WTC11 (cell line): ENCODE measurements around the gene RFPL4A.

ENCODE experiments used
- CTCF ChIP-seq: fragments of 200-600 bp; IDR thresholded peaks from 2 replicates; pipeline ENCODE4 v1.8.0; 2022; ENCODE audit warnings: antibody characterized with exemption
- FOXK1 ChIP-seq: sonication (generic); formaldehyde crosslinking; IDR thresholded peaks from 2 replicates; pipeline ENCODE4 v1.8.0; 2022; ENCODE audit warnings: mild to moderate bottlenecking, moderate library complexity, missing genetic modification reagents
- JUN ChIP-seq: sonication (generic); formaldehyde crosslinking; IDR thresholded peaks from 2 replicates; pipeline ENCODE4 v1.8.0; 2023; ENCODE audit warnings: mild to moderate bottlenecking, missing genetic modification reagents
- KAT7 ChIP-seq: sonication (generic); formaldehyde crosslinking; IDR thresholded peaks from 2 replicates; pipeline ENCODE4 v1.8.1; 2023; ENCODE audit warnings: missing genetic modification reagents, mild to moderate bottlenecking, borderline replicate concordance
- NR2C2 ChIP-seq: sonication (generic); formaldehyde crosslinking; IDR thresholded peaks from 2 replicates; pipeline ENCODE4 v1.8.0; 2022; ENCODE audit warnings: mild to moderate bottlenecking, missing genetic modification reagents
- RELA ChIP-seq: sonication (generic); formaldehyde crosslinking; IDR thresholded peaks from 2 replicates; pipeline ENCODE4 v1.8.1; 2022; ENCODE audit warnings: missing genetic modification reagents, mild to moderate bottlenecking, borderline replicate concordance
- SMAD3 ChIP-seq: sonication (generic); formaldehyde crosslinking; IDR thresholded peaks from 2 replicates; pipeline ENCODE4 v1.8.0; 2022; ENCODE audit warnings: missing genetic modification reagents, mild to moderate bottlenecking, borderline replicate concordance
- SP1 ChIP-seq: sonication (generic); formaldehyde crosslinking; conservative IDR thresholded peaks from 2 replicates; pipeline ENCODE4 v1.8.1; 2022; ENCODE audit warnings: missing genetic modification reagents
- ZNF138 ChIP-seq: sonication (generic); formaldehyde crosslinking; conservative IDR thresholded peaks from 2 replicates; pipeline ENCODE4 v1.8.1; 2022; ENCODE audit warnings: mild to moderate bottlenecking, moderate library complexity, missing genetic modification reagents
- ZNF232 ChIP-seq: sonication (generic); formaldehyde crosslinking; IDR thresholded peaks from 2 replicates; pipeline ENCODE4 v1.8.0; 2022; ENCODE audit warnings: mild to moderate bottlenecking, missing genetic modification reagents
- ZNF512 ChIP-seq: sonication (generic); formaldehyde crosslinking; IDR thresholded peaks from 2 replicates; pipeline ENCODE4 v1.8.1; 2022; ENCODE audit warnings: missing genetic modification reagents, borderline replicate concordance
- TF ChIP-seq, protein P1 (sequence below): sonication (generic); formaldehyde crosslinking; IDR thresholded peaks from 2 replicates; pipeline ENCODE4 v1.8.1; 2023; ENCODE audit warnings: mild to moderate bottlenecking, missing genetic modification reagents, borderline replicate concordance
- TF ChIP-seq, protein P2 (sequence below): sonication (generic); formaldehyde crosslinking; IDR thresholded peaks from 2 replicates; pipeline ENCODE4 v1.8.0; 2022; ENCODE audit warnings: mild to moderate bottlenecking, missing genetic modification reagents

- no peak for TF ChIP-seq CTCF
- no peak for TF ChIP-seq KAT7 (CRISPR knock-in tag)
- no peak for TF ChIP-seq ZNF512
- TF ChIP-seq ZNF138 (CRISPR knock-in tag): no peak
- no peak for TF ChIP-seq FOXK1 (CRISPR knock-in tag)
- no peak for TF ChIP-seq ZNF232
- TF ChIP-seq RELA (CRISPR knock-in tag): no peak
- TF ChIP-seq, protein P1, sequence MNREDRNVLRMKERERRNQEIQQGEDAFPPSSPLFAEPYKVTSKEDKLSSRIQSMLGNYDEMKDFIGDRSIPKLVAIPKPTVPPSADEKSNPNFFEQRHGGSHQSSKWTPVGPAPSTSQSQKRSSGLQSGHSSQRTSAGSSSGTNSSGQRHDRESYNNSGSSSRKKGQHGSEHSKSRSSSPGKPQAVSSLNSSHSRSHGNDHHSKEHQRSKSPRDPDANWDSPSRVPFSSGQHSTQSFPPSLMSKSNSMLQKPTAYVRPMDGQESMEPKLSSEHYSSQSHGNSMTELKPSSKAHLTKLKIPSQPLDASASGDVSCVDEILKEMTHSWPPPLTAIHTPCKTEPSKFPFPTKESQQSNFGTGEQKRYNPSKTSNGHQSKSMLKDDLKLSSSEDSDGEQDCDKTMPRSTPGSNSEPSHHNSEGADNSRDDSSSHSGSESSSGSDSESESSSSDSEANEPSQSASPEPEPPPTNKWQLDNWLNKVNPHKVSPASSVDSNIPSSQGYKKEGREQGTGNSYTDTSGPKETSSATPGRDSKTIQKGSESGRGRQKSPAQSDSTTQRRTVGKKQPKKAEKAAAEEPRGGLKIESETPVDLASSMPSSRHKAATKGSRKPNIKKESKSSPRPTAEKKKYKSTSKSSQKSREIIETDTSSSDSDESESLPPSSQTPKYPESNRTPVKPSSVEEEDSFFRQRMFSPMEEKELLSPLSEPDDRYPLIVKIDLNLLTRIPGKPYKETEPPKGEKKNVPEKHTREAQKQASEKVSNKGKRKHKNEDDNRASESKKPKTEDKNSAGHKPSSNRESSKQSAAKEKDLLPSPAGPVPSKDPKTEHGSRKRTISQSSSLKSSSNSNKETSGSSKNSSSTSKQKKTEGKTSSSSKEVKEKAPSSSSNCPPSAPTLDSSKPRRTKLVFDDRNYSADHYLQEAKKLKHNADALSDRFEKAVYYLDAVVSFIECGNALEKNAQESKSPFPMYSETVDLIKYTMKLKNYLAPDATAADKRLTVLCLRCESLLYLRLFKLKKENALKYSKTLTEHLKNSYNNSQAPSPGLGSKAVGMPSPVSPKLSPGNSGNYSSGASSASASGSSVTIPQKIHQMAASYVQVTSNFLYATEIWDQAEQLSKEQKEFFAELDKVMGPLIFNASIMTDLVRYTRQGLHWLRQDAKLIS (CRISPR knock-in tag): no peak
- TF ChIP-seq, protein P2, sequence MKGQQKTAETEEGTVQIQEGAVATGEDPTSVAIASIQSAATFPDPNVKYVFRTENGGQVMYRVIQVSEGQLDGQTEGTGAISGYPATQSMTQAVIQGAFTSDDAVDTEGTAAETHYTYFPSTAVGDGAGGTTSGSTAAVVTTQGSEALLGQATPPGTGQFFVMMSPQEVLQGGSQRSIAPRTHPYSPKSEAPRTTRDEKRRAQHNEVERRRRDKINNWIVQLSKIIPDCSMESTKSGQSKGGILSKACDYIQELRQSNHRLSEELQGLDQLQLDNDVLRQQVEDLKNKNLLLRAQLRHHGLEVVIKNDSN (CRISPR knock-in tag): no peak
- TF ChIP-seq SP1: no peak
- no peak for TF ChIP-seq SMAD3 (CRISPR knock-in tag)
- TF ChIP-seq JUN (CRISPR knock-in tag): no peak
- no peak for TF ChIP-seq NR2C2 (CRISPR knock-in tag)
These were observed 38.6 kb upstream of the RFPL4A start for GRCh38 chr19:55720214-55720746.
